ENCODE measurements around the gene GLS. TPM values are rescaled to one million over a fixed set of nuclear protein-coding genes. Genes with fewer than 3 reads are reported as not detected.

The GLS gene
- total and polyA plus RNA-seq, 2 of the 13 experiments (the other 11 are each of a cell fraction or from before 2014, with no cell fraction given) = 78.6 to 183 TPM

DNA sequence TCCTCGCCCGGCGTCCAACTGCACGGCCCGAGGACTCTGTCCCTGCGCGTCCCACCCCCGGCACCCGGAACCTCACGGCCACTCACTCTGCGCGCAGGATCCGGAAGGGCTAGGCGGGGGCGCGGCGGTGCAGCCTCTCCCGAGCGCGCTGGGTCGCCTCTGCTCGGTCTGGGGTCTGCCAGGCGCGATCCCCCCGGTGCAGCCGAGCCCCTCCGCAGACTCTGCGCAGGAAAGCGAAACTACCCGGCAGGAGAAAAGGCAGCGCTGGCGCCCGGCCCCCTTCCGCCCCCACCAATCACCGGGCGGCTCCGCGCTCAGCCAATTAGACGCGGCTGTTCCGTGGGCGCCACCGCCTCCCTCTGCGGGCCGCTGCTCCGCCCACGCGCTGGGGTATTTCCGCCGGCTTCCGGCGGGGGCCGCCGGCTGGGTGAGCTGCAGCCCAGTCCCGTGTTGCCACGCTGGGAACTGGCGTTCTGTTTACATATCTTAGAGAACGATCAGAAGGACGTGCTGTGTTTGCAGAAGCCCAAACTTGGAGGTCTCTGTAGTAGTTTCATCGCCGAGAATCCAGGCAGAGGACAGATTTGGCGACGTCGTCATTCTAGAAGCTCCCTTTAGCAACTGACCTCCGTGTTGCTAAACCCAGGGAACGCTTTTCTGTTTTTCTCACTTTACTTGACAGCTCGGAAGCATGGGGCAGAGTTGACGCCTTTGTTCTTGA, 133.5 kb downstream of the GLS start, which contains the start of gene STAT1 (continued):
- TF ChIP-seq, protein P1, sequence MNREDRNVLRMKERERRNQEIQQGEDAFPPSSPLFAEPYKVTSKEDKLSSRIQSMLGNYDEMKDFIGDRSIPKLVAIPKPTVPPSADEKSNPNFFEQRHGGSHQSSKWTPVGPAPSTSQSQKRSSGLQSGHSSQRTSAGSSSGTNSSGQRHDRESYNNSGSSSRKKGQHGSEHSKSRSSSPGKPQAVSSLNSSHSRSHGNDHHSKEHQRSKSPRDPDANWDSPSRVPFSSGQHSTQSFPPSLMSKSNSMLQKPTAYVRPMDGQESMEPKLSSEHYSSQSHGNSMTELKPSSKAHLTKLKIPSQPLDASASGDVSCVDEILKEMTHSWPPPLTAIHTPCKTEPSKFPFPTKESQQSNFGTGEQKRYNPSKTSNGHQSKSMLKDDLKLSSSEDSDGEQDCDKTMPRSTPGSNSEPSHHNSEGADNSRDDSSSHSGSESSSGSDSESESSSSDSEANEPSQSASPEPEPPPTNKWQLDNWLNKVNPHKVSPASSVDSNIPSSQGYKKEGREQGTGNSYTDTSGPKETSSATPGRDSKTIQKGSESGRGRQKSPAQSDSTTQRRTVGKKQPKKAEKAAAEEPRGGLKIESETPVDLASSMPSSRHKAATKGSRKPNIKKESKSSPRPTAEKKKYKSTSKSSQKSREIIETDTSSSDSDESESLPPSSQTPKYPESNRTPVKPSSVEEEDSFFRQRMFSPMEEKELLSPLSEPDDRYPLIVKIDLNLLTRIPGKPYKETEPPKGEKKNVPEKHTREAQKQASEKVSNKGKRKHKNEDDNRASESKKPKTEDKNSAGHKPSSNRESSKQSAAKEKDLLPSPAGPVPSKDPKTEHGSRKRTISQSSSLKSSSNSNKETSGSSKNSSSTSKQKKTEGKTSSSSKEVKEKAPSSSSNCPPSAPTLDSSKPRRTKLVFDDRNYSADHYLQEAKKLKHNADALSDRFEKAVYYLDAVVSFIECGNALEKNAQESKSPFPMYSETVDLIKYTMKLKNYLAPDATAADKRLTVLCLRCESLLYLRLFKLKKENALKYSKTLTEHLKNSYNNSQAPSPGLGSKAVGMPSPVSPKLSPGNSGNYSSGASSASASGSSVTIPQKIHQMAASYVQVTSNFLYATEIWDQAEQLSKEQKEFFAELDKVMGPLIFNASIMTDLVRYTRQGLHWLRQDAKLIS (CRISPR knock-in tag; IDR thresholded peaks at IDR 0.05) = peak; percentile 10
- TF ChIP-seq ATM (IDR thresholded peaks at IDR 0.05; ENCODE audit: borderline replicate concordance) = no peak
- no peak; the same call in 1 of the 2 replicates for TF ChIP-seq MTF1 (CRISPR knock-in tag; IDR thresholded peaks at IDR 0.05)
- TF ChIP-seq BHLHE40 (IDR thresholded peaks at IDR 0.05; ENCODE audit: low read length) = peak; percentile 86
- TF ChIP-seq ZNF792 (CRISPR knock-in tag; IDR thresholded peaks at IDR 0.05) = peak; percentile 95
- TF ChIP-seq RAD51 (IDR thresholded peaks at IDR 0.05; ENCODE audit: borderline replicate concordance) = no peak
- peak; percentile 92 for TF ChIP-seq TBX2 (CRISPR knock-in tag; IDR thresholded peaks at IDR 0.05; ENCODE audit: borderline replicate concordance)
- no peak for TF ChIP-seq ZNF879 (CRISPR knock-in tag; IDR thresholded peaks at IDR 0.05)
- no peak for TF ChIP-seq ATF6 (CRISPR knock-in tag; conservative IDR thresholded peaks at IDR 0.05)
- TF ChIP-seq ZFP36L2 (CRISPR knock-in tag; IDR thresholded peaks at IDR 0.05) = peak; percentile 49; the same call in 1 of the 2 replicates
- no peak; the same call in 1 of the 2 replicates for TF ChIP-seq RORA (CRISPR knock-in tag; IDR thresholded peaks at IDR 0.05)
- peak; percentile 91 for TF ChIP-seq ZNF160 (CRISPR knock-in tag; IDR thresholded peaks at IDR 0.05)
- peak; percentile 100 for TF ChIP-seq ERF (CRISPR knock-in tag; IDR thresholded peaks at IDR 0.05)
- peak; percentile 96 for TF ChIP-seq CC2D1A (CRISPR knock-in tag; IDR thresholded peaks at IDR 0.05)
- TF ChIP-seq HCFC1 (IDR thresholded peaks at IDR 0.05; ENCODE audit: low read depth, low read length) = peak; percentile 64; the same call in 1 of the 2 replicates
- TF ChIP-seq GATAD2A (CRISPR knock-in tag; IDR thresholded peaks at IDR 0.05) = peak; percentile 79
- TF ChIP-seq, protein P2, sequence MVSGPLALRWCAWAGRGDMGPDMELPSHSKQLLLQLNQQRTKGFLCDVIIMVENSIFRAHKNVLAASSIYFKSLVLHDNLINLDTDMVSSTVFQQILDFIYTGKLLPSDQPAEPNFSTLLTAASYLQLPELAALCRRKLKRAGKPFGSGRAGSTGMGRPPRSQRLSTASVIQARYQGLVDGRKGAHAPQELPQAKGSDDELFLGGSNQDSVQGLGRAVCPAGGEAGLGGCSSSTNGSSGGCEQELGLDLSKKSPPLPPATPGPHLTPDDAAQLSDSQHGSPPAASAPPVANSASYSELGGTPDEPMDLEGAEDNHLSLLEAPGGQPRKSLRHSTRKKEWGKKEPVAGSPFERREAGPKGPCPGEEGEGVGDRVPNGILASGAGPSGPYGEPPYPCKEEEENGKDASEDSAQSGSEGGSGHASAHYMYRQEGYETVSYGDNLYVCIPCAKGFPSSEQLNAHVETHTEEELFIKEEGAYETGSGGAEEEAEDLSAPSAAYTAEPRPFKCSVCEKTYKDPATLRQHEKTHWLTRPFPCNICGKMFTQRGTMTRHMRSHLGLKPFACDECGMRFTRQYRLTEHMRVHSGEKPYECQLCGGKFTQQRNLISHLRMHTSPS (CRISPR knock-in tag; IDR thresholded peaks at IDR 0.05; ENCODE audit: low read depth) = peak; percentile 36; the same call in 1 of the 2 replicates
- no peak; the same call in 1 of the 2 replicates for TF ChIP-seq ZNF468 (CRISPR knock-in tag; IDR thresholded peaks at IDR 0.05)
- peak; percentile 72; the same call in 1 of the 2 replicates for TF ChIP-seq BRCA1 (CRISPR knock-in tag; IDR thresholded peaks at IDR 0.05)
- peak; percentile 97; the same call in 1 of the 2 replicates for TF ChIP-seq ZFP91 (CRISPR knock-in tag; IDR thresholded peaks at IDR 0.05; ENCODE audit: borderline replicate concordance)
- peak; percentile 78 for TF ChIP-seq ZNF768 (CRISPR knock-in tag; IDR thresholded peaks at IDR 0.05)
- TF ChIP-seq ZNF556 (CRISPR knock-in tag; IDR thresholded peaks at IDR 0.05; ENCODE audit: borderline replicate concordance) = peak; percentile 93

Measured in HepG2 (cell line).